NCI-H146 treated with DMSO at 0.1 percent for 48 hours (cell line): ENCODE data around the gene SESTD1.

ENCODE experiments used
- DNase-seq: peaks from one replicate; lab custom pipeline; 2025; ENCODE audit not compliant: unreplicated experiment; lab: John Stamatoyannopoulos, UW

SESTD1 gene

GRCh38 chr2:179191110-179191509 lies 73.5 kb downstream of the SESTD1 start:
- DNase-seq = no peak

- DNase-seq = no peak
Observed at GRCh38 chr2:179186126-179186525, 78.5 kb downstream of the SESTD1 start.

DNA sequence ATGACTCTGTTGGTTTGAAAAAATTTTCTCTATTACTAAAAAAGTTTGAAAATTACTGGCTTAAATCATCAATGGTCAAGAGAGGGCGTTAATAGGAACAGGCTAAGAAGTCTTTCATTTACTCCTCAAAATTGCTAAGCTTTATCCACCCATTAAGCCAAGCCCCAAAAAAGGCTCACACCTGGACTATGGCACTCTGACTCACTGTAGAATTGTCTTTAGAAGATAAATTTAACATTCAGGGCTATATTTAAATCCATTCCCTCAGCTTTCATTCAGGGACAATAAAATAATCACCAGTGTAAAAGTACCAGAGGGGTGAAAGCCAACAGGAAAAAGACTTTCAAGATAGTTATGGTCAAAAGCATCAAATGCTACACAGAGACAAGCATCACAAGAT lies 80.0 kb downstream of the SESTD1 start:
- DNase-seq = no peak

GRCh38 chr2:179181002-179181401 lies 83.6 kb downstream of the SESTD1 start:
- no peak for DNase-seq

DNA sequence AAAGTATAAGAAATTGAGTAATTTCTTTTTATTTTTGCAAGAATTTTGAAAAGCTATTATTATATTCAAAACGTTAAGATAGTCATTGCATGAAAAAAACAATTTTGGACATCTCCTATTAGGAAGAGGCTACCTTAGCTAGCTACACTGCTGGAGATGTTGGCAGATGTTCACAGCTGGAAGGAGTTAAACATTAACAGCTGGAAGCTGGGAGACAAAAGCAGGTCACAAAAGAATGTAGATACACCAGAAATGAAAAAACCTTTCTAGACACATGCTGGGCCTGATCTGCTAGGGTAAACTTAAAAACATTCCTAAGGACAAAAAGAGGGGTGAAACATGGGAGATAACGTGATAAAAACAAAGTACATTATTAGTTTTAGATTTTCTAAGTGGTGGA lies 84.4 kb downstream of the SESTD1 start:
- no peak for DNase-seq

DNA sequence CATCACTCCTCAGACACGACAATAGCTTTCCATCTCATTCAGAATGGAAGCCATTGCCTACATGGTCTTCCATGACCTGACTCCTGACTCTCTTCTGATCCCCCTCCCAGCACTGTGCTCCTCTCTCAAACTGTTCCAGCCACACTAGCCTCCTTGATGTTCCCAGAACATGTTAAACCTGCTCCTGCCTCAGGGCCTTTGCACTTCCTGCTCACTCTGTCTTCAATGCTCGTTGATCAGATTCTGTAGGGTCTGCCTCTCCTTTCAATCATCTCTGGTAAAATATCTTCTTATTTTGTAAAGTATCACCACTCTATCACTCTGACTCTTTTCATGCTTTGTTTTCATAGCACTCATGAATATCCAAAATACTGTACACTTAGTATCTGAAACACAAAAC lies 84.9 kb downstream of the SESTD1 start:
- DNase-seq = no peak

DNA sequence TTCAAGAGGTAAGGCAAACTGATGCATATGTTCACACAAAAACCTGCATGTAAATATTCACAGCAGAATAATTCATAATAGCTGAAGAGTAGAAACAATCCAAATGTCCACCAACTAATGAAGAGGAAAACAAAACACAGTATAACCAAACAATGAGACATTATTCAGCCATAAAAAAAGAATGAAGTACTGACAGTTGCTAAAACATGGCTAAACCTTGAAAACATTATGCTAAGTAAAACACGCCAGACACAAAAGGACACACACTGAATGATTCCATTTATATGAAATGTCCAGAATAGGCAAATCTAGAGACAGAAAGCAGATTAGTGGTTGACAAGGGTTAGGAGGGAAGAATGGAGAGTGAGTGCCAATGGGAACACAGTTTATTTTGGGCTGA lies 86.9 kb downstream of the SESTD1 start:
- DNase-seq = no peak

DNA sequence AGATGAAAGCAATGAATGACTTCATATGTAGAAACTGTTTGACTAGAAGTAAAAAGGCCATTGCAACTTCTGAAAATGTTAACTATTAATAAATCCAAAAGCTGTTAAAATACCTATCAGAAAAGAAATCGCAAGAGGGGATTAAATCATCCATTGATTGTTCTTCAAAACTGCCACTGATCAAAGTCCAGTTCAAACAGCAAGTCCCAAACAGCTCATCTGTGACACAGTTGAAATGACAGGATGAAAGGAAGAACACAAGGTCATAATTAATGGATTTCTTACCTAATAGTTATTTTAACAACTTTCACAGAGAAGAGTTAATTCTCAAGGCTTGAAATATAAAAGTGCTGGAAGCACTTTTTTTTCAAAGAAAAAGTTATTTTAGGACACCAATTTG lies 90.4 kb downstream of the SESTD1 start:
- DNase-seq = no peak

- no peak for DNase-seq
Observed at GRCh38 chr2:179172894-179173293, 91.7 kb downstream of the SESTD1 start.

GRCh38 chr2:179171371-179171770 lies 93.3 kb downstream of the SESTD1 start:
- DNase-seq = no peak

DNA sequence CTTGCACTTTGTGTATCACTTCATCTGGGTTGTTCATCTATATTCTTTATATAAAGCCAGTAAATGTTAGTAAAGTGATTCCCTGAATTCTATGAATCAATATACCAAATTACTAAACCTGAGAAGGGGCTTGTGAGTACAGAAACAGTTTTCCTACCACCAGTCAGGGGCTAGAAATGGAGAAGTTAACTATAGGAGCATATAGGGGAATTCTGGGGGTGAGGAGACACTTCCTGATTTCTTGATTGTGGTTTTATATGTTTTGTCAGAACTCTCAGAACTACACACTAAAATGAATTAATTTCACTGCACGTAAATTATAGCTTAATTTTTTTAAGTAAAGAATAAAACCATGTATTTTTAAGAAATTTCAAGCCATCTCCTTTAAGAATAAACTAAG lies 93.7 kb downstream of the SESTD1 start:
- DNase-seq = no peak

- no peak for DNase-seq
Observed at GRCh38 chr2:179165356-179166000, 99.2 kb downstream of the SESTD1 start.

DNA sequence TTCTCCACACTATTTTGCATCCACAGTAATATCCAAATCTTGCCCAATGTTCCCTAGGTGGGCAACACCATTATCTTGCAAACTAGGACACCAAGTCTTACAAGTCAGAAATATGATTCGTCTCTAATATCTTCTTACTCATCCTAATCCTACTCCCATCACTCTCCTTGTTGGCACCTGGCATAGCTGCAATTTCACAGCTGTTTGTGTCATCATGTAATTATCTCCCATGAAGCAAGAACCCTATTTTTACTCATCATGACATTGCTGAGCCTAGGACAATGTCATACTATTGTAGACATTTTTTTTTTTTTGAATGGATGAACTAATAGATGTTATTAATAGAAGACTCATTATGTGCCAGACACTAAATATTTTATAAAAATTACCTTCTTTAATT lies 123.4 kb downstream of the SESTD1 start:
- no peak for DNase-seq

DNA sequence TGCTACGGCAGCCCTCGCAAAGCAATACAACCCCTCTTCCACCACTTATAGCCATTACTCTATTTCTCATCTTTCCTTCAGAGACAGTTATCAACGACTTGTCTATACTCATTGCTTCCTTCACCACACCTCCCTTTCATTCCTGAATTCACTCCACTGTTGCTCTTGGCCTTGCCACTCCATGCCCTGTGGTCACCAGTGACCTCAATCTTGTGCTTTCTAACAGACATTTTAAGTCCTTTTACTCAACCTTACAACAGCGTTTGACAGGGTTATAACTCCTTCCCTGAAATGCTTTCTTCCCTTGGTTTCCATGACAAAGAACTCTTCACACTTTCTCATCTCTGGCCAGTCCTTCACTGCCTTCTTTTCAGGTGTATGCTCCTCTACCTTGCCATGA lies 124.1 kb downstream of the SESTD1 start:
- DNase-seq = no peak

- no peak for DNase-seq
Observed at GRCh38 chr2:179139506-179139905, 125.1 kb downstream of the SESTD1 start.

DNA sequence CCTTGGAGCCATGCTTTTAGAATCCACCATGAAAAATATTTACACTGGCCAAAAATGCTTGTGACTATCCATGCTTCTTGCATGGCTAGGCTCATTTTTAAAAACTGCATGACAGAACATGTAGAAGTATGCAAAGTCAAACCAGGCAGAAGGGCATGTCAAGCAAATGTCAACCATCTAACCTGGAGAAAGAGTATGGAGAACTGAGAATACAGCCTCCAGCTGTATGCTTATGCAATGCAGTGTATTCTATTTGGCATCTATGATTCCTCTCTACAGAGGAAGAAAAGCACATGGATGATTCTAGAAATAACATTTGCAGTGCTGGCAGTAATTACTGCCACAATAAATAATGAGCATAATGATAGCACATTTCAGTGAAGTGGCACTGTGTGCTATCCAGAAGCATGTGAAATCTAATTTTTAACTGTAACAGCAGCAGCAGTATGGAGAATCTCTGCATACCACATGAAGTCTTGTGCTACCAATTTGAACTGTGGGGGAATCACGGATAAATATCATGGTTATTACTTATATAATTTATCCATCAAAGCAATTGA lies 127.4 kb downstream of the SESTD1 start:
- no peak for DNase-seq

DNA sequence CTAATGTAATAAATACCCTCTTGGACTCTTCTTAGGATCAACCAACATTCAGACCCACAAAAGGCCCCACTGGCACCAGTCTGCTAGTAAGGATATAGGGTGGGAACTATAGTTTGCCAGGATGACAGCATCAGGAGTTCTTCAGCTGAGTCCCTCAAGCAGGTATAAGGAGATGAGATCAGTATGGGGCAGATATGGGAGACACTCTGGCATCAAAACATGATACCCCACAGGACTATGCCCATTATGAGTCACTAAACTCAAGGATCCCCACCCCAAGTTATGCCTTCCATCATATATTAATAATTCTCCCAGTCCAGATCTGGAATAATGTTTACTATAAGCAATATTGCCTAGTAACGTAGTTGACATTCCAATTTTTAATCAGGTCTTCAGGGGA lies 131.6 kb downstream of the SESTD1 start:
- DNase-seq = no peak

- no peak for DNase-seq
Observed at GRCh38 chr2:179132076-179132475, 132.6 kb downstream of the SESTD1 start.

DNA sequence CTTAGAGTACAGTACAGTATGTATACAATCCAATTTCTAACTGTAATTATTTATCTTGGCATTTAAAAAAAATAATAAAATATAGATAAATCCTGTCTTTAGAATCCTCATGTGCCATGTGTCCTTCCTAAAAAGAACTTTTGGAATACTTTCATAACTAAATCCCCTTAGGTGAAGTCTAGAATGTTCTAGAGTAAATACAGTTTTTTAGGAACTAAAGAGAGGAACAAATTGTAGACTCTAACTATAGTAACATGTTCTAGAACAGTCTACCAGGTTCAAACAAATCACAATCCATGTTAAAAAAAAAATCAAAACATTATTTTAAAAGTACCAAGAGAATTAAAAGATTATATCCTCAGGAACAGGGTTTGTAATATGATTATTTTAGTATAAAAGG lies 134.1 kb downstream of the SESTD1 start:
- no peak for DNase-seq

DNA sequence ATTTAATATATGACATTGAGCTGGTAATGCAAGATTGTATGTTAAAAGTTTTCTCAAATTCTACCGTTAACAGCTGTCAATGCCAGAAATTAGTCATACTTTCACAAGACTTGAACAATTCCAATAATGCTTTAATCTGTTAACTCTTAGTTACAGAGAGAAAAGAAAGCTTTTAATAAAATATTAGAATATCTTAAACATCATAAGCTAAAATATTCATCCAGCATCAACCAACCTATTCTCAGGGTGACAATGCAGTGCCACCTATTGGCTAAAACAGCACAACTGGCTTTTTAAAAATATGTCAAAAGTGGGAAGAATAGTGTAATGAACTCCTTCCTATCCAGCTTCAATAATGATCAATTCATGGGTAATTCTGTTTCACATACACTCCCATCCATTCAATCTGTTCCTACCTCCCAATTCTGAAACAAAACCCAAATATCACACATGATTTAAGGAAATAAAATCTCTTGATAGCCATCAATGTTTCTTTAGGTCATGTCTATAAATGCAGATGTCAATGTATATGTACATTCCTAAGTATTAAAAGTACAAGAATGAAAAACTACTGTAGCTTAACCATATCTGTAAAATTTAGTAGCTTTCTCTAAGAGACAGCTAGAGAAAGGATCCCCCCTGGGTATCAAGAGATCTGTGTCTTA lies 134.9 kb downstream of the SESTD1 start:
- DNase-seq = no peak

GRCh38 chr2:179125404-179125803 lies 139.2 kb downstream of the SESTD1 start:
- DNase-seq = no peak

GRCh38 chr2:179124282-179124681 lies 140.3 kb downstream of the SESTD1 start:
- no peak for DNase-seq

- no peak for DNase-seq
Observed at GRCh38 chr2:179123272-179123662, 141.4 kb downstream of the SESTD1 start.
